HepG2 (cell line): ENCODE results near the gene LBR. TPM values are rescaled to one million over a fixed set of nuclear protein-coding genes. Genes with fewer than 3 reads are reported as not detected.

Experiments
- ATAC-seq: fragments of 200-7000 bp; cut with Tn5 transposase; 3 replicates; pipeline ENCODE4 v1.9.1; 2020; ENCODE audit warnings: mild to moderate bottlenecking, moderate library complexity
- BruUV-seq: library from RNA; stranded (reverse); fragments of 400-500 nt; replicated peaks from 2 replicates; lab custom pipeline; 2021; lab: Mats Ljungman, UMichigan
- CTCF ChIA-PET: fragments of 300-600 bp; formaldehyde crosslinking; extraction: SDS; loops from one replicate; lab custom pipeline; 2021; ENCODE audit warnings: low total read pairs, inconsistent platforms, low intra/inter-chr PET ratio; lab: Yijun Ruan, JAX
- POLR2A ChIA-PET: fragments of 350-600 bp; sonication (Branson Sonifier 250); formaldehyde crosslinking; loops from one replicate; lab custom pipeline; 2020; ENCODE audit warnings: antibody characterized with exemption, inconsistent platforms; lab: Yijun Ruan, JAX
- DNase-seq: peaks from one replicate; pipeline ENCODE4 v3.0.0-alpha.2; 2015; ENCODE audit warnings: low spot score
- FAIRE-seq: peaks from 3 replicates; lab custom pipeline; 2011; peaks lifted over from hg19 to GRCh38; lab: Jason Lieb, UNC
- H2AFZ ChIP-seq: one replicate; pipeline ENCODE4 v1.6.1; 2011; ENCODE audit warnings: low read length, inconsistent platforms
- H3K27ac ChIP-seq: fragments of 300-600 bp; 3 replicates; pipeline ENCODE4 v1.8.0; 2011; ENCODE audit warnings: mixed run types, mild to moderate bottlenecking, mixed read lengths, low read length, inconsistent platforms; ENCODE audit not compliant: insufficient read depth; ENCODE audit errors: extremely low read length
- H3K27me3 ChIP-seq, 2 experiments: fragments of 200-600 bp in 1 of 2; 2 replicates in 1 of 2; 3 replicates in 1 of 2; pipeline versions ENCODE4 v1.6.0 to v1.8.0; 2011; ENCODE audit warnings: low read length in 2 of 2, mild to moderate bottlenecking in 2 of 2, moderate library complexity in 2 of 2, inconsistent platforms in 1 of 2; ENCODE audit not compliant: insufficient read depth in 2 of 2, control insufficient read depth in 1 of 2
- H3K36me3 ChIP-seq, 2 experiments: fragments of 200-600 bp in 1 of 2; replicated peaks in 1 of 2; 2 replicates in 1 of 2; 3 replicates in 1 of 2; pipeline versions ENCODE4 v1.5.1 to v1.8.0; 2011; ENCODE audit warnings: low read length in 2 of 2, inconsistent platforms in 1 of 2; ENCODE audit not compliant: insufficient read depth in 2 of 2, control insufficient read depth in 1 of 2
- H3K4me1 ChIP-seq: 2 replicates; pipeline ENCODE4 v1.5.1; 2012; ENCODE audit warnings: low read length, inconsistent platforms; ENCODE audit not compliant: insufficient read depth
- H3K4me2 ChIP-seq: 2 replicates; pipeline ENCODE4 v1.6.0; 2011; ENCODE audit warnings: low read depth, low read length, inconsistent platforms
- H3K4me3 ChIP-seq, 3 experiments: fragments of 200-600 bp in 1 of 3; sonication (generic), shearing (Covaris generic) in 1 of 3; replicated peaks in 1 of 3; 2 replicates each; pipeline ENCODE4 v1.5.1; 2011 to 2016; ENCODE audit warnings: low read length in 3 of 3, inconsistent platforms in 2 of 3, low read depth in 2 of 3, mild to moderate bottlenecking in 2 of 3, control low read depth in 1 of 3, mixed read lengths in 1 of 3; ENCODE audit not compliant: insufficient read depth in 1 of 3
- H3K79me2 ChIP-seq: one replicate; pipeline ENCODE4 v1.6.1; 2011; ENCODE audit warnings: low read length, inconsistent platforms; ENCODE audit not compliant: insufficient read depth
- H3K9ac ChIP-seq: 2 replicates; pipeline ENCODE4 v1.6.0; 2011; ENCODE audit warnings: mild to moderate bottlenecking, low read depth, low read length, inconsistent platforms; ENCODE audit not compliant: insufficient read depth
- H3K9me3 ChIP-seq: 2 replicates; pipeline ENCODE4 v1.5.1; 2012; ENCODE audit warnings: mild to moderate bottlenecking, low read length
- H4K20me1 ChIP-seq: 2 replicates; pipeline ENCODE4 v1.6.0; 2011; ENCODE audit warnings: inconsistent platforms, mild to moderate bottlenecking, low read length, moderate library complexity; ENCODE audit not compliant: insufficient read depth
- ARID3A ChIP-seq: IDR thresholded peaks from 2 replicates; pipeline ENCODE4 v1.6.1; 2012; ENCODE audit warnings: low read depth, low read length, improper control_type of control experiment
- ETV5 ChIP-seq: IDR thresholded peaks from 2 replicates; pipeline ENCODE4 v1.6.1; 2018; ENCODE audit warnings: missing biosample characterization, missing genetic modification reagents, inconsistent platforms, borderline replicate concordance
- EZH2 ChIP-seq: conservative IDR thresholded peaks from 2 replicates; pipeline ENCODE4 v1.6.1; 2012; ENCODE audit warnings: mild to moderate bottlenecking, low read depth, low read length, moderate library complexity
- FOXA3 ChIP-seq: IDR thresholded peaks from 2 replicates; pipeline ENCODE4 v1.6.1; 2016; ENCODE audit warnings: missing genetic modification reagents, missing compliant biosample characterization
- FOXP4 ChIP-seq: sonication (generic); formaldehyde crosslinking; IDR thresholded peaks from 2 replicates; pipeline ENCODE4 v1.4.0; 2020; ENCODE audit warnings: missing genetic modification reagents
- MAFG ChIP-seq: sonication (generic); formaldehyde crosslinking; IDR thresholded peaks from 2 replicates; pipeline ENCODE4 v1.5.1; 2020; ENCODE audit warnings: mild to moderate bottlenecking, missing genetic modification reagents
- MLX ChIP-seq: IDR thresholded peaks from 2 replicates; pipeline ENCODE4 v1.6.1; 2016
- MYNN ChIP-seq: sonication (generic); formaldehyde crosslinking; IDR thresholded peaks from 2 replicates; pipeline ENCODE4 v1.4.0; 2020; ENCODE audit warnings: mild to moderate bottlenecking, low read depth, missing genetic modification reagents
- RBFOX2 ChIP-seq: fragments of 200-400 bp; formaldehyde crosslinking; IDR thresholded peaks from 2 replicates; pipeline ENCODE4 v1.6.1; 2017; ENCODE audit warnings: low read depth, mild to moderate bottlenecking, low read length
- SOX13 ChIP-seq, 3 experiments: fragments of 450-650 bp in 1 of 3; sonication (generic) in 1 of 3; formaldehyde crosslinking in 1 of 3; IDR thresholded peaks in 2 of 3; conservative IDR thresholded peaks in 1 of 3; 2 replicates each; pipeline versions ENCODE4 v1.5.0 to v1.6.1; 2016 to 2020; ENCODE audit warnings: antibody characterized with exemption in 1 of 3, mild to moderate bottlenecking in 1 of 3, missing compliant biosample characterization in 1 of 3, missing genetic modification reagents in 1 of 3, moderate library complexity in 1 of 3
- TCF7 ChIP-seq: sonication (generic); IDR thresholded peaks from 2 replicates; pipeline ENCODE4 v1.6.1; 2016; ENCODE audit warnings: antibody characterized with exemption, low read depth
- TEAD2 ChIP-seq: sonication (generic); formaldehyde crosslinking; IDR thresholded peaks from 2 replicates; pipeline ENCODE4 v1.9.0; 2021; ENCODE audit warnings: missing genetic modification reagents
- TFAP4 ChIP-seq: sonication (generic); IDR thresholded peaks from 2 replicates; pipeline ENCODE4 v1.6.1; 2016; ENCODE audit warnings: low read depth, borderline replicate concordance
- THAP11 ChIP-seq: IDR thresholded peaks from 2 replicates; pipeline ENCODE4 v1.6.1; 2016; ENCODE audit warnings: missing biosample characterization, missing genetic modification reagents
- ZNF138 ChIP-seq: sonication (generic); formaldehyde crosslinking; IDR thresholded peaks from 2 replicates; pipeline ENCODE4 v1.5.0; 2020; ENCODE audit warnings: mild to moderate bottlenecking, low read depth, missing genetic modification reagents
- ZNF350 ChIP-seq: sonication (generic); formaldehyde crosslinking; IDR thresholded peaks from 2 replicates; pipeline ENCODE4 v1.4.0; 2020; ENCODE audit warnings: mild to moderate bottlenecking, low read depth, missing genetic modification reagents, borderline replicate concordance
- ZNF557 ChIP-seq: sonication (generic); formaldehyde crosslinking; IDR thresholded peaks from 2 replicates; pipeline ENCODE4 v1.4.0; 2020; ENCODE audit warnings: missing genetic modification reagents
- ZNF713 ChIP-seq: sonication (generic); formaldehyde crosslinking; IDR thresholded peaks from 2 replicates; pipeline ENCODE4 v1.4.0; 2020; ENCODE audit warnings: mild to moderate bottlenecking, missing genetic modification reagents
- WGBS: methylation state at CpG from one replicate; pipeline ENCODE4 v1.1.6; 2017; ENCODE audit warnings: low lambda C conversion rate; 5-methylcytosine and 5-hydroxymethylcytosine counted together
- in situ Hi-C: cut with HindIII; loops from 2 replicates; pipeline ENCODE4 v1.10.0; 2017; ENCODE audit warnings: low pct_unique_long_range_greater_than_20kb; ENCODE audit not compliant: extremely low pct_ligation_motif_present
- intact Hi-C: fragments of 100-400 bp; cut with micrococcal nuclease; formaldehyde crosslinking; loops from one replicate; pipeline ENCODE4 v1.10.0; 2022; ENCODE audit not compliant: unreplicated experiment
- polyA plus RNA-seq, 8 experiments: library from polyadenylated mRNA; depleted of rRNA in 3 of 8; stranded (reverse) in 7 of 8; unstranded in 1 of 8; fragments of >200 nt; fragmentation: Illumina TruSeq in 4 of 8; extraction: Trizol in 4 of 8; gene quantifications; 2 replicates each; pipeline versions ENCODE4 v1.2.1 to v1.2.3, GENCODE V29; 2011 to 2016; ENCODE audit warnings: low read depth in 4 of 8, missing spikeins in 1 of 8, mixed read lengths in 1 of 8; ENCODE audit not compliant: insufficient read depth in 1 of 8
- total RNA-seq, 5 experiments: library from RNA; depleted of rRNA; stranded (reverse); fragments of >200 nt; fragmentation: Illumina TruSeq; extraction: Trizol; gene quantifications; 2 replicates each; pipeline ENCODE4 v1.2.3, GENCODE V29; 2016; ENCODE audit warnings: low read depth in 1 of 5

LBR gene
- total and polyA plus RNA-seq, 2 of the 13 experiments (the other 11 are each of a cell fraction or from before 2014, with no cell fraction given) = 38.9 to 76.7 TPM

GRCh38 chr1:225453797-225454648 lies 26.2 kb upstream of the LBR start:
- Histone ChIP-seq H2AFZ (no peak overlapping the region), H3K4me1 (peaks cover 57% of the 10 kb centered on the region), H3K36me3 (no peaks in the 10 kb centered on the region), H3K4me2 (peak overlapping the region; percentile 52), H3K79me2 (no peaks in the 10 kb centered on the region), H3K9me3 (no peaks in the 10 kb centered on the region), H3K27me3 (no peaks in the 10 kb centered on the region), H3K27ac (no peak overlapping the region), H3K4me3 (no peak overlapping the region), H3K9ac (no peak overlapping the region; the same call in 1 of the 2 replicates), H4K20me1 (no peaks in the 10 kb centered on the region)
- FAIRE-seq = no peak
- intact Hi-C loops (no loop called here), in situ Hi-C loops (no loop called here)
- ChIA-PET CTCF (no interaction called here), POLR2A (interaction anchor here (1.0 to 1.6 kb wide), 5 partner anchors 9 to 546 kb away, joined by 3 to 14 read pairs (median 4); partner anchors contain the start of gene SDE2)
- DNase-seq = peak; percentile 65
- ATAC-seq = peak; percentile 58
- WGBS = 0% methylated on average over 5 of the region's 5 CpGs
- BruUV-seq = no TSS peak
- TF ChIP-seq FOXP4 (CRISPR knock-in tag) (peak; percentile 47; the same call in 1 of the 2 replicates), ZNF350 (CRISPR knock-in tag) (no peak), TFAP4 (no peak), MYNN (CRISPR knock-in tag) (no peak), ZNF138 (CRISPR knock-in tag) (no peak), SOX13 (IDR thresholded peaks at IDR 0.05) (no peak), SOX13 (CRISPR knock-in tag; conservative IDR thresholded peaks at IDR 0.05 in 1 of 2, IDR thresholded peaks at IDR 0.05 in 1 of 2) (peak in 1 of 2 experiments; percentile 62; a peak in 1 of 4 replicates), TEAD2 (CRISPR knock-in tag) (no peak), RBFOX2 (no peak), MAFG (CRISPR knock-in tag) (no peak), ZNF713 (no peak), FOXA3 (CRISPR knock-in tag) (peak; percentile 95), ZNF557 (CRISPR knock-in tag) (no peak), EZH2 (no peak), TCF7 (peak; percentile 69), MLX (no peak), THAP11 (CRISPR knock-in tag) (peak; percentile 51), ETV5 (no peak), ARID3A (no peak)
